ENCODE measurements around the gene GNAT1.

- TF ChIP-seq CTCF (conservative IDR thresholded peaks at IDR 0.05; ENCODE audit: low read length) (no peak), EZH2phosphoT487 (IDR thresholded peaks at IDR 0.05; ENCODE audit: borderline replicate concordance, low read depth, low read length) (no peak)
Observed at GRCh38 chr3:50182533-50183099, 8.8 kb upstream of the GNAT1 start.

All from OCI-LY7 (cell line).